Testis (tissue), 2 donors: Measurements from ENCODE around the gene ASIC4.

Source experiments
- CTCF ChIP-seq, 3 experiments: fragments of 450-650 bp in 2 of 3; fragments of 200-600 bp in 1 of 3; sonication (generic) in 1 of 3; IDR thresholded peaks; one replicate each; pipeline ENCODE4 v1.5.1; 2016 to 2019; ENCODE audit warnings: antibody characterized with exemption in 3 of 3, mild to moderate bottlenecking in 2 of 3, moderate library complexity in 1 of 3
- POLR2A ChIP-seq: fragments of 450-650 bp; IDR thresholded peaks from one replicate; pipeline ENCODE4 v1.6.1; 2017; ENCODE audit warnings: antibody characterized with exemption, mild to moderate bottlenecking, moderate library complexity

GRCh38 chr2:219576505-219577388 is 62.5 kb downstream of the ASIC4 start:
- TF ChIP-seq CTCF (IDR thresholded peaks at IDR 0.05) (no peak), POLR2A (no peak)
